Ascending aorta (tissue), 2 donors: Measurements from ENCODE around the gene MCCD1. TPM values are rescaled to one million over a fixed set of nuclear protein-coding genes. Genes with fewer than 3 reads are reported as not detected.
"Not testable (repeated sequence)": the region's sequence is repeated elsewhere in the genome, so short reads cannot be mapped to it uniquely, and the experiment has no call there.

ENCODE experiments used
- DNase-seq, 2 donors: peaks; one replicate each; pipeline ENCODE4 v3.0.0-alpha.2; 2019; ENCODE audit warnings: low spot score in 2 of 2
- H3K27ac ChIP-seq, 2 donors: fragments of 200-600 bp; sonication (generic); one replicate each; pipeline ENCODE4 v1.5.1; 2016 to 2017; ENCODE audit warnings: mild to moderate bottlenecking in 1 of 2
- H3K27me3 ChIP-seq: fragments of 200-600 bp; sonication (generic); one replicate; pipeline ENCODE4 v1.5.1; 2017
- H3K36me3 ChIP-seq, 2 donors: fragments of 200-600 bp; sonication (generic); one replicate each; pipeline ENCODE4 v1.5.1; 2016
- H3K4me1 ChIP-seq, 2 donors: fragments of 200-600 bp; sonication (generic); one replicate each; pipeline ENCODE4 v1.5.1; 2016 to 2017; ENCODE audit warnings: mild to moderate bottlenecking in 1 of 2
- H3K4me3 ChIP-seq, 2 donors: fragments of 200-600 bp; sonication (generic); one replicate each; pipeline ENCODE4 v1.5.1; 2016 to 2017; ENCODE audit warnings: mild to moderate bottlenecking in 1 of 2
- H3K9me3 ChIP-seq, 2 donors: fragments of 200-600 bp; sonication (generic); one replicate each; pipeline ENCODE4 v1.5.1; 2016
- intact Hi-C: fragments of 100-400 bp; cut with DNase I; formaldehyde crosslinking; loops from one replicate; pipeline ENCODE4 v1.15.1; 2023
- total RNA-seq: library from RNA; depleted of rRNA; stranded (reverse); fragments of >200 nt; gene quantifications from one replicate; pipeline ENCODE4 v1.1.0, GENCODE V29; 2016
- TF ChIP-seq, protein P1 (sequence below), 3 experiments: fragments of 200-600 bp in 2 of 3; fragments of 450-650 bp in 1 of 3; sonication (generic) in 2 of 3; IDR thresholded peaks; one replicate each; pipeline ENCODE4 v1.5.1; 2016 to 2019; ENCODE audit warnings: antibody characterized with exemption in 3 of 3, mild to moderate bottlenecking in 1 of 3, moderate library complexity in 1 of 3

The MCCD1 gene
- total RNA-seq, 1 donor from 2014 or later: not detected

DNA sequence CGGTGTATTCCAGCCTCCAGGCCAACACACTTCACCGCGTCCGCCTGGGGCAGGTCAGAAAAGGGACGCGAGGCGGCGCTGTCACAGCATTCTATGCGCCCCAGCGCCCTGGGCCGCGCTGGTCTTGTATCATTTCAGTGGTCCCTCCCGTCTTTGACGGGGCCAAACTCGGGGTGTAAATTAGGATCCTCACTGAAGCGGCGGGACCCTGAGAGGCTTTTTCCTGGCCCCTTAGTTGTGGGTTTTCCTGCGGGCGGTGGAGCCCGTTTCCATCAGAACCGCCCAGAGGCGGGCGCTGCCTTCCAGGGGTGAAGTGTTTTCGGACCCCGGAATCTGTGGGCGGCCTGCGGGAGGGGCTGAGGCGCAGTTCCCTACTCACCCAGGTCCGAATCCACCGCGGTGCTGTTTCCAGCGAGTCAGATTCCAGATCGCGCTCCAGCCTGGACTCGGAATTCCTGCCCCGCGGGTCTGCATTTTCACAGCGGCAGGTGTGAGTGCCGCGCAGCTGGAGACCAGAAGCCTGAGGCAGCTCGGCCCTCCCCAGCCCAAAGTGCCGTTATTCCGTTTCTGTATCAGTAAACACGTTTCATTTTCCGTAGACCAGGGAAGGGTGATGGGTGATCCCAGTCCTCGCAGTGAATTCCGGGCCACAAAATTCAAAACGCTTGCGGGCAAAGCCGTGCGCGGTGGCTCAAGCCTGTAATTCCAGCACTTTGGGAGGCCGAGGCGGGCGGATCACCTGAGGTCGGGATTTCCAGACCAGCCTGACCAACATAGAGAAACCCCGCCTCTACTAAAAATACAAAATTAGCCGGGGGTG, 34.7 kb upstream of the MCCD1 start:
- no peaks in the 10 kb centered on the region for H3K36me3 ChIP-seq
- H3K9me3 ChIP-seq: no peaks in the 10 kb centered on the region
- H3K4me1 ChIP-seq: peaks cover 0 to 5% of the 10 kb centered on the region in 2 donors
- TF ChIP-seq, protein P1, sequence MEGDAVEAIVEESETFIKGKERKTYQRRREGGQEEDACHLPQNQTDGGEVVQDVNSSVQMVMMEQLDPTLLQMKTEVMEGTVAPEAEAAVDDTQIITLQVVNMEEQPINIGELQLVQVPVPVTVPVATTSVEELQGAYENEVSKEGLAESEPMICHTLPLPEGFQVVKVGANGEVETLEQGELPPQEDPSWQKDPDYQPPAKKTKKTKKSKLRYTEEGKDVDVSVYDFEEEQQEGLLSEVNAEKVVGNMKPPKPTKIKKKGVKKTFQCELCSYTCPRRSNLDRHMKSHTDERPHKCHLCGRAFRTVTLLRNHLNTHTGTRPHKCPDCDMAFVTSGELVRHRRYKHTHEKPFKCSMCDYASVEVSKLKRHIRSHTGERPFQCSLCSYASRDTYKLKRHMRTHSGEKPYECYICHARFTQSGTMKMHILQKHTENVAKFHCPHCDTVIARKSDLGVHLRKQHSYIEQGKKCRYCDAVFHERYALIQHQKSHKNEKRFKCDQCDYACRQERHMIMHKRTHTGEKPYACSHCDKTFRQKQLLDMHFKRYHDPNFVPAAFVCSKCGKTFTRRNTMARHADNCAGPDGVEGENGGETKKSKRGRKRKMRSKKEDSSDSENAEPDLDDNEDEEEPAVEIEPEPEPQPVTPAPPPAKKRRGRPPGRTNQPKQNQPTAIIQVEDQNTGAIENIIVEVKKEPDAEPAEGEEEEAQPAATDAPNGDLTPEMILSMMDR (IDR thresholded peaks at IDR 0.05): peak; percentile 64 to 79 (median 78)
- H3K4me3 ChIP-seq: peak overlapping the region; percentile 72 to 80
- H3K27ac ChIP-seq: peak overlapping the region; percentile 67 to 79
- H3K27me3 ChIP-seq: no peaks in the 10 kb centered on the region
- peak in 1 of 2 donors; percentile 88 for DNase-seq
- intact Hi-C loops: loop anchor here (2.0 to 10.0 kb wide), 4 partner anchors 33 to 1519 kb away; partner anchors contain the start of genes DDX39B and MCCD1

DNA sequence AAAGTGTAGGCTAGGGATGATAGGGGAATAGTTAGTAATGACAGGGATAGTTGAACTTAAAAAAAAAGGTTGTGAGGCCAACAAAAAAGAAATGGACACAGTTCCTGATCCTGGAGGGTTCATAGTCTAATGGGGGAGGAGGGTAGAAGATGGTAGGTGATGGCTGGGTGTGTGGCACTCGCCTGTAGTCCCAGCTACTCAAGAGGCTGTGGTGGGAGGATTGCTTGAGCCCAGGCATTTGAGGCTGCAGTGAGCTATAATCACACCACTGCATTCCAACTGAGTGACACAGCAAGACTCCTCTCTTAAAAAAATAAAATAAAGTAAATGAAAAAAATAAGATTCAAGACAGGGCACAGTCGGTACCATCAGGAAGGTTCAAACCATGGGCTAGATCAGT, 33.2 kb upstream of the MCCD1 start:
- TF ChIP-seq, protein P1 (IDR thresholded peaks at IDR 0.05): no peak
- peak overlapping the region in 1 of 2 donors; percentile 79 for H3K27ac ChIP-seq
- intact Hi-C loops: loop anchor here (2.0 to 10.0 kb wide), 3 partner anchors 47 to 1521 kb away; partner anchors contain the start of gene DDX39B
- DNase-seq: peak in 1 of 2 donors; percentile 59
- H3K4me3 ChIP-seq: peak overlapping the region in 1 of 2 donors; percentile 80
- H3K9me3 ChIP-seq: no peaks in the 10 kb centered on the region
- no peaks in the 10 kb centered on the region for H3K36me3 ChIP-seq
- no peaks in the 10 kb centered on the region for H3K27me3 ChIP-seq
- peaks cover 0 to 6% of the 10 kb centered on the region in 2 donors for H3K4me1 ChIP-seq

DNA sequence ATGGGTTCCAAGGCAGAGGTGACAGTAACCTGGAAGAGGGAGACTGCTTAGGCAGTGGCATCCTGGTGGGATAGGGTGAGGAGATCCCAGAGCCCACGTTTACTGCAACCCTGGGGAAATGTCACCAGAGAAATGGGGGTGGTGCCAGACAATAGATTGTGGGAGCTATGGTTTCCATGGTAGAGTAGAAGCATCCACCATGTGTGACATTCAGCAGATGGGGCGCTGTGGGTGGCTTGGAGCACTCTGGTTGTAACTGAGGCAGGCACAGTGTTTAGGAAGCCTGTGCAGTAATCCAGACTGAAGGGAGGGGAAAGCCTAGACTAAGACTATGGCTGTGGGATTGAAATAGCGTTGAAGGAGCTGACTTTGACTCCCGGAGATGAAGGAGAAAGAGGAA, 31.9 kb upstream of the MCCD1 start:
- DNase-seq, H3K27me3 ChIP-seq, H3K4me1 ChIP-seq, H3K9me3 ChIP-seq, H3K4me3 ChIP-seq, H3K36me3 ChIP-seq: not testable (repeated sequence)
- intact Hi-C loops: loop anchor here (10.0 kb wide), 1 partner anchor 1522 kb away; no protein-coding TSS in a partner anchor
- peak overlapping the region in 1 of 2 donors; percentile 55 for H3K27ac ChIP-seq

DNA sequence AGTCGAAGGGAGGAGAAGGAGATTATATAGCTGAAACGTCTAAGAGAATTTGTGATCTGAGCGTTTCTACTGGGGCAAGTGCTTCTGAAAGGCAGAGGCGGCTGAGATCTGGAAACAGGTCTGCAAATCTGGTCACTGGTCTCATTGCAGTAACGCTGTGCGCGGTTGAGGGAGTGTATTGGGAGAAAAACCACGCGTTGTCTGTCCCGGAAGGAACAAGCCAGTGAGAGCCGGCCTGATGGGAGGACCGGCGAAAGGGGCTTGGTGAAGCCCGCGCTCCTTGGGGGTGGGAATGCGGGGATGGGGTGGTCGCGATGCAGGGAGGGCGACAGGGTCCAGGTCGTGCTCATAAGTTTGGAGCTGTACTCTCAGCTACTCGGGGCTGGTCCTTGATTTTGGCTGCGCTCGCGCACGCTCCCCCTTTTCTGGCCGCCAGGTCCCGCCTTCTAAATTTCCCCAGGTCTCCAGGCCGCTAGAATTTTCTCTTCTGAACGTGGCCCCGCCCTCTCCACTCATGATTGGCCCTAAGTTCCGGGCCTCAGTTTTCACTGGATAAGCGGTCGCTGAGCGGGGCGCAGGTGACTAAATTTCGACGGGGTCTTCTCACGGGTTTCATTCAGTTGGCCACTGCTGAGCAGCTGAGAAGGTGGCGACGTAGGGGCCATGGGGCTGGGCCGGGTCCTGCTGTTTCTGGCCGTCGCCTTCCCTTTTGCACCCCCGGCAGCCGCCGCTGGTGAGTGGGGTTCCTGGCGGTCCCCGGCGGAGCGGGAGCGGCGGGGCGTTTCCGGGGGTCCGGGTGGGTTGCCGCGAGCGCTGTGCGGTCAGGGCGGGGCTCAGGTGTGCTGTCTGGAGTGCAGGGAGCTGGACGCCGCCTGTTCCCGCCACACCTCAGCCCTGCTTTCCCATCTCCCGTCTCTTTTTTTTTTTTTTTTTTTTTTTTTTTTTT, 31.0 kb upstream of the MCCD1 start, which contains the start of gene MICB:
Gene MICB (plus strand): TSS at position 615 of the 946 bp plus-strand sequence. CDS start 49 bp downstream, at position 664.
- peaks cover 0 to 4% of the 10 kb centered on the region in 2 donors for H3K4me1 ChIP-seq
- TF ChIP-seq, protein P1 (IDR thresholded peaks at IDR 0.05): no peak
- intact Hi-C loops: loop anchor here (10.0 kb wide), 1 partner anchor 1523 kb away; no protein-coding TSS in a partner anchor
- H3K27me3 ChIP-seq: no peaks in the 10 kb centered on the region
- H3K9me3 ChIP-seq: no peaks in the 10 kb centered on the region
- H3K4me3 ChIP-seq: peak within 1 kb of the TSS; percentile 57 to 71
- peak within 1 kb of the TSS in 1 of 2 donors; percentile 55 for H3K27ac ChIP-seq
- H3K36me3 ChIP-seq: no peaks in the 10 kb centered on the region
- peak; percentile 55 to 87 for DNase-seq

DNA sequence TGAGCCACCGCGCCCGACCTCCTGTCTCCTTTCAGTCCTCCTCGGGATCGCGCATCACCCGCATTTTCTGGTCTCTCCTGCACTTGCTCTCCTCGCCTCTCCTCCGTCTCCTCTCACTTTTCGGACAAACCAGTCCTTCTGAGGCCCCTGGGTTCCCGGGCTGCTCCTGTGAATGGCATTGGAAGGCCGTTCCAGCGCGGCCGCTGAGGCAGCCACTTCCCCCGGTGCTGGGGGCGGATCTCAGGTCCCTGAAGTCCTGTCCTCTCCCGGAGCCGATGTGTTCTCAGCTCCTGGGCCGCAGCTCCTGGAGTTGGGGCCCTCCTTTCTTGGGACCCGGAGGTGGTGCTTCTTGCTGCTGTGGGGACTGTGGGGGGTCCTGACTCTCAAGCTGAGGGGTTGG, 30.0 kb upstream of the MCCD1 start:
- H3K4me3 ChIP-seq: peak overlapping the region in 1 of 2 donors; percentile 71
- H3K9me3 ChIP-seq: no peaks in the 10 kb centered on the region
- TF ChIP-seq, protein P1 (IDR thresholded peaks at IDR 0.05): no peak
- DNase-seq: no peak
- peaks cover 0 to 4% of the 10 kb centered on the region in 2 donors for H3K4me1 ChIP-seq
- intact Hi-C loops: loop anchor here (10.0 kb wide), 1 partner anchor 1524 kb away; no protein-coding TSS in a partner anchor
- no peaks in the 10 kb centered on the region for H3K27me3 ChIP-seq
- H3K36me3 ChIP-seq: no peaks in the 10 kb centered on the region
- no peak overlapping the region for H3K27ac ChIP-seq

DNA sequence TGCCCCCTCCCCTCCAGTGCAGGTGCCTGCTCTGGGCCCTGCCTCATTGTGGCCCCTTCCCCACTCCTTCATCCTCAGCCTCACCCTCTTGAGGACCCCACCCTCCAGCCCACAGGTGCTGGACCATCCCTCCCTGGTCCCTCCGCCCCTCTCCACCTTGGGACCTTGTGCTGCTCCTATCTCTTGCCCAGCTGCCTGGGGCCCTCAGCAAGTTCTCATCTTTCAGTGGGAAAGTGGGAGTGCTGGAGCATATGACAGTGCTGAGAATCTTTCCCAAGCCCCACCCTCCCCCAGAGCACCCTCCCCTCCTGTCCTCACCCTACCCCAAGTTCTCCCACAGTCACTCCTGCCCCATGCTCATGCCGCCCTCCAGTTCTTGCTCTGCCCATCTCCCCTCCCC, 29.1 kb upstream of the MCCD1 start:
- H3K36me3 ChIP-seq, H3K9me3 ChIP-seq, H3K27ac ChIP-seq, H3K27me3 ChIP-seq, DNase-seq, H3K4me3 ChIP-seq, H3K4me1 ChIP-seq: not testable (repeated sequence)
- intact Hi-C loops: loop anchor here (10.0 kb wide), 1 partner anchor 1525 kb away; no protein-coding TSS in a partner anchor
